Measurements from ENCODE around the gene MRPL2.

GRCh38 chr6:43070028-43070632, 10.9 kb upstream of the MRPL2 start:
- TF ChIP-seq EZH2 (IDR thresholded peaks at IDR 0.05; ENCODE audit: insufficient read depth, poor library complexity, severe bottlenecking) (no peak), EZH2phosphoT487 (IDR thresholded peaks at IDR 0.05; ENCODE audit: insufficient read depth, low read depth) (no peak)

Data from GM23248 (cell line).